Lung (tissue), 12 donors: ENCODE results near the gene FRS2. TPM values are rescaled to one million over a fixed set of nuclear protein-coding genes. Genes with fewer than 3 reads are reported as not detected.
A peak's percentile ranks its signal among the peaks of the same experiment; 100 is the strongest.

Source experiments
- ATAC-seq: fragments of 200-7000 bp; cut with Tn5 transposase; one replicate; pipeline ENCODE4 v1.9.1; 2020; ENCODE audit warnings: moderate number of reproducible peaks; ENCODE audit not compliant: insufficient read depth, low FRiP score
- DNase-seq, 3 donors: peaks; one replicate each; pipeline ENCODE4 v3.0.0-alpha.2; 2013 to 2017
- H3K27ac ChIP-seq, 2 donors: one replicate each; pipeline ENCODE4 v1.5.1; 2013; ENCODE audit warnings: mild to moderate bottlenecking in 2 of 2, moderate library complexity in 2 of 2, control low read depth in 1 of 2, inconsistent platforms in 1 of 2, low read depth in 1 of 2, low read length in 1 of 2
- H3K27me3 ChIP-seq, 3 donors: one replicate each; pipeline ENCODE4 v1.5.1; 2013; ENCODE audit warnings: low read length in 2 of 3; ENCODE audit not compliant: control insufficient read depth in 3 of 3, insufficient read depth in 3 of 3
- H3K36me3 ChIP-seq, 4 donors: one replicate each; pipeline ENCODE4 v1.5.1; 2013; ENCODE audit warnings: low read length in 4 of 4, mild to moderate bottlenecking in 1 of 4, moderate library complexity in 1 of 4; ENCODE audit not compliant: control insufficient read depth in 4 of 4, insufficient read depth in 4 of 4
- H3K4me1 ChIP-seq, 5 donors: one replicate each; pipeline ENCODE4 v1.5.1; 2013; ENCODE audit warnings: low read length in 5 of 5, mild to moderate bottlenecking in 2 of 5, moderate library complexity in 1 of 5; ENCODE audit not compliant: control insufficient read depth in 5 of 5, insufficient read depth in 5 of 5
- H3K4me3 ChIP-seq: one replicate; pipeline ENCODE4 v1.5.1; 2013; ENCODE audit warnings: mild to moderate bottlenecking, control low read depth, moderate library complexity
- H3K9ac ChIP-seq, 2 donors: one replicate each; pipeline ENCODE4 v1.5.1; 2013; ENCODE audit warnings: low read length in 2 of 2, control low read depth in 1 of 2; ENCODE audit not compliant: insufficient read depth in 1 of 2
- H3K9me3 ChIP-seq, 4 donors: one replicate each; pipeline ENCODE4 v1.5.1; 2013; ENCODE audit warnings: low read length in 3 of 4, mild to moderate bottlenecking in 1 of 4, moderate library complexity in 1 of 4; ENCODE audit not compliant: control insufficient read depth in 4 of 4, insufficient read depth in 3 of 4
- WGBS, 2 donors: extraction: QIAGEN DNeasy Blood & Tissue Kit; methylation state at CpG; one replicate each; pipeline ENCODE4 v1.1.7; 2013; 5-methylcytosine and 5-hydroxymethylcytosine counted together
- polyA plus RNA-seq, 2 donors: library from polyadenylated mRNA; stranded (reverse); fragments of 200-250 nt; gene quantifications; one replicate each; pipeline ENCODE4 v1.2.1, GENCODE V29; 2013
- total RNA-seq, 2 donors: library from RNA; depleted of rRNA in 1 of 2; stranded (reverse); fragments of >200 nt in 1 of 2; gene quantifications; one replicate each; pipeline ENCODE4 v1.2.1, GENCODE V29; 2014 to 2021
- TF ChIP-seq, protein P1 (sequence below): IDR thresholded peaks from 2 replicates; pipeline ENCODE4 v1.5.1; 2012; ENCODE audit warnings: mild to moderate bottlenecking; ENCODE audit errors: control extremely low read depth, extremely low read depth
- donor health status: control.
- donor health status: control.
- donor health status: Bipolar disorder and iron deficiency.
- donor health status: healthy.
- donor health status: DM: yes; HTN: yes; CAD: no.

FRS2 gene
- total and polyA plus RNA-seq, 4 donors = 4.7 to 66.7 (median 20.1) TPM

DNA sequence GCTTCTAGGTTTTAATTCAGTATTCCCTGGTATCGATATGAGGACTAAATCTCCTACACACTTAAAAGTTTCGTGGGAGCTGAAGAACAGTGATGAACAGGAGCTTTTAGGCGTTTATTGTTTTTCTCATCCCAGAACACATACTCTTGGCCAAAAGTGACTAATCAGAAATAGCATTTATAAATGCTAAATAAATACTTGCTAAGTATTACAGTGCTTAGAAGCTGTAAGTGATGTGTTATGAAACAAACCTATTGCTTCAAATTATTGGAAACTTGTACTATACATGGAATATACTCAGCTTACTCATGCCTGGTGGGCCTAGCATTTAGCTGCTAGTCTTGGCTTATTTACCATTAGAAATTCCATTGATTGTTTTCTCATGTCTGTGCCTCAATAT is 24.9 kb downstream of the FRS2 start:
- peaks cover 0 to 9% (median 3%) of the 10 kb centered on the region in 4 donors for H3K36me3 ChIP-seq
- ATAC-seq = no peak
- TF ChIP-seq, protein P1, sequence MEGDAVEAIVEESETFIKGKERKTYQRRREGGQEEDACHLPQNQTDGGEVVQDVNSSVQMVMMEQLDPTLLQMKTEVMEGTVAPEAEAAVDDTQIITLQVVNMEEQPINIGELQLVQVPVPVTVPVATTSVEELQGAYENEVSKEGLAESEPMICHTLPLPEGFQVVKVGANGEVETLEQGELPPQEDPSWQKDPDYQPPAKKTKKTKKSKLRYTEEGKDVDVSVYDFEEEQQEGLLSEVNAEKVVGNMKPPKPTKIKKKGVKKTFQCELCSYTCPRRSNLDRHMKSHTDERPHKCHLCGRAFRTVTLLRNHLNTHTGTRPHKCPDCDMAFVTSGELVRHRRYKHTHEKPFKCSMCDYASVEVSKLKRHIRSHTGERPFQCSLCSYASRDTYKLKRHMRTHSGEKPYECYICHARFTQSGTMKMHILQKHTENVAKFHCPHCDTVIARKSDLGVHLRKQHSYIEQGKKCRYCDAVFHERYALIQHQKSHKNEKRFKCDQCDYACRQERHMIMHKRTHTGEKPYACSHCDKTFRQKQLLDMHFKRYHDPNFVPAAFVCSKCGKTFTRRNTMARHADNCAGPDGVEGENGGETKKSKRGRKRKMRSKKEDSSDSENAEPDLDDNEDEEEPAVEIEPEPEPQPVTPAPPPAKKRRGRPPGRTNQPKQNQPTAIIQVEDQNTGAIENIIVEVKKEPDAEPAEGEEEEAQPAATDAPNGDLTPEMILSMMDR = no peak
- H3K27me3 ChIP-seq = no peaks in the 10 kb centered on the region
- no peak overlapping the region for H3K4me3 ChIP-seq
- no peaks in the 10 kb centered on the region for H3K9me3 ChIP-seq
- H3K27ac ChIP-seq = no peak overlapping the region
- 52 to 79% methylated on average over 3 of the region's 3 CpGs for WGBS, 2 donors
- DNase-seq = no peak
- H3K9ac ChIP-seq = no peak overlapping the region
- peaks cover 0 to 15% (median 6%) of the 10 kb centered on the region in 5 donors for H3K4me1 ChIP-seq

DNA sequence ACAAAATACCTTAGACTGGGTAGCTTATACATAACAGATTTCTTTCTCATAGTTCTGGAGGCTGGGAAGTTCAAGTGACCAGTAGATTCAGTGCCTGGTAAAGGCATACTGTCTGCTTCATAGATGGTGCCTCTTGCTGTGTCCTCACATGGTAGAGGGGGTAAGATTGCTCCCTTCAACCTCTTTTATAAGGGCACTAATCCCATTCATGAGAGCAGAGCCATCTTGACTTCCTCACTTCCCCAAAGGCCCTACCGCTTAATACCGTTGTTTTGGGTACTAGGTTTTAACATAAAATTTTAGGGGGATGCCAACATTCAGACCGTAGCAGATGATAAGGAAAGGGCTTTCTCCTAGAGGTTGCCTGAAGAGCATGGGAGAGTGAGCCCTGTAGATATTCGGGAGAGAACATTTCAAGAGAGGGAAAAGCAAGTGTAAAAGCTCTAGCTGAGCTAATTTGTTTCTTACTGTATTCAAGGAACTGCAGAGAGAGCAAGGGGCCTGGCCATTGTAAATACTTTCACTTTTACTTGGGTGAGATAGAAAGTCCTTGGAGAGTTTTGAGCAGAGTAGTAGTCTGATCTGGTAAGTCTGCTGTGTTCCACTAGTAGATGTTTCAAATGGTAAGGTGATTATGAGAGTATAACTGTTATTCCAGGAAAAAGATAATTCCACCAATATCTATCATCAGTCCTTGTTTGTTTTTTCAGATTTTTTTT is 27.3 kb downstream of the FRS2 start:
- no peaks in the 10 kb centered on the region for H3K27me3 ChIP-seq
- peaks cover 0 to 7% (median 0%) of the 10 kb centered on the region in 4 donors for H3K36me3 ChIP-seq
- H3K9ac ChIP-seq = peak overlapping the region in 1 of 2 donors; percentile 10
- H3K27ac ChIP-seq = peak overlapping the region in 1 of 2 donors; percentile 45
- peaks cover 0 to 20% (median 5%) of the 10 kb centered on the region in 5 donors for H3K4me1 ChIP-seq
- DNase-seq (peak in 1 of 3 donors; percentile 30), ATAC-seq (peak; percentile 58)
- TF ChIP-seq, protein P1 = no peak
- no peak overlapping the region for H3K4me3 ChIP-seq
- WGBS, 2 donors = 60 to 71% methylated on average over 4 of the region's 4 CpGs
- no peaks in the 10 kb centered on the region for H3K9me3 ChIP-seq

DNA sequence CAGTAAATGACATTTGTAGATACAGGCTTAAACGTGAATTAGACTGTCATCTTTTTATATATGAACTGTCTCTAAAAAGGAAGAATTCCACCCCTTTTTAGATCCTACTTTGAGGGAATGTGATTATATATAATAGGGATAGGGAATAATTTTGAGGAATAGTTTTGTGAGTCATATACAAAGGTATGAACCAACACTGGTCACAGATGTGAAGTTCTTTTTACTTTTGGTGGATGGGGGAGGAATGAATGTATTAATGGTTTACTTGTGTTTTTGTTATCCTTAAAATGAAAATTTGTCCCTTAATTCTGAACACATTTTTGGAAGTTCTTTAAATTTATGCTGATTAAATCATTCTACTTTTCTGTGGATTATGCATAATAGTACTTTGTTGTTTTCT is 30.4 kb downstream of the FRS2 start:
- H3K27ac ChIP-seq = no peak overlapping the region
- TF ChIP-seq, protein P1 = no peak
- no peaks in the 10 kb centered on the region for H3K27me3 ChIP-seq
- peaks cover 0 to 19% (median 10%) of the 10 kb centered on the region in 5 donors for H3K4me1 ChIP-seq
- no peaks in the 10 kb centered on the region for H3K9me3 ChIP-seq
- no peak overlapping the region for H3K9ac ChIP-seq
- DNase-seq = no peak
- no peak overlapping the region for H3K4me3 ChIP-seq
- H3K36me3 ChIP-seq = peaks cover 0 to 9% (median 3%) of the 10 kb centered on the region in 4 donors
- 76 to 84% methylated on average over 1 of the region's 1 CpG for WGBS, 2 donors
- ATAC-seq = no peak
